ENCODE data around the gene ANXA2.

Gene ANXA2

DNA sequence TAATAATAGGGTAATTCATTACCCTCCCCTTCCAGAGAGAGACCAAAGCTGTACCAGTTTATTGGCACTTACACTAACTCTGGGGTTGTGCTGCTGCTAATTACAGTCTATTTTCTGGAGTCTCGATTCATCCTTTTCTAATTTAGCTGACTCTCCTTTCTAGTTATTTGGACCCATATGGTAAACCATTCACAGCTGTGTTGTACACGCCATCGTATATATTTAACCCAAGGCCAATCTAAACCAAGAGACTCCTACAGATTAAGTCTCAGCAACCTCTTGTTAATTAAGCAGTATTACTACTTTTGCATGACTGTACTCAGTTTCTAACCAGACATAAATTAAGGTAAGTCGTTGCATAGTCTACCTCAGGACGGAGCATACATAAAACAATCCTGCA, 22.5 kb downstream of the ANXA2 start:
- no peak overlapping the region for H3K4me3 ChIP-seq (ENCODE audit: low read depth, low read length)

DNA sequence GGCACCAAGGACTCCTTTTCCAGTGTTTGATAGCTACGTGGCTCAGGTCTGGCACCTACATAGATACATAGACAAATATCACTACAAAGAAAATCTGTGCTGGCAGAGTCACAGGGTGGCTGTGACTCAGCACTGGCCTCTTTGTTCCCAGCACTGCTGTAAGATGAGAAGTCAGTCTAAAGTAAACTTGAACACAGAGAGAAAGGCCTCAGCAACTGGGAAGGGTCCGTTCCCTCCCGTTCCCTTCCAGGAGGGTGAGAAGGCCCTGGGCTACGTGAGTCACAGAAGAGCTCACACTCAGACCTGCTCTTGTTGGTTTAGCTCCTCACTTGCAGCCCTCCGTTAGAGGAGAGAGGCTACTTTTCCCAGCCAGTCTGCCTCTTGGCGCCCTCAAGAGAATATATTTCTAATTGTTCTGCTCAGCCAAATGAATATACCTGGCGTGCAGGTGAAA, 23.1 kb downstream of the ANXA2 start:
- H3K4me3 ChIP-seq (ENCODE audit: low read depth, low read length), result no peak overlapping the region
- no peak for DNase-seq (ENCODE audit: low read depth)
- TF ChIP-seq, protein P1, sequence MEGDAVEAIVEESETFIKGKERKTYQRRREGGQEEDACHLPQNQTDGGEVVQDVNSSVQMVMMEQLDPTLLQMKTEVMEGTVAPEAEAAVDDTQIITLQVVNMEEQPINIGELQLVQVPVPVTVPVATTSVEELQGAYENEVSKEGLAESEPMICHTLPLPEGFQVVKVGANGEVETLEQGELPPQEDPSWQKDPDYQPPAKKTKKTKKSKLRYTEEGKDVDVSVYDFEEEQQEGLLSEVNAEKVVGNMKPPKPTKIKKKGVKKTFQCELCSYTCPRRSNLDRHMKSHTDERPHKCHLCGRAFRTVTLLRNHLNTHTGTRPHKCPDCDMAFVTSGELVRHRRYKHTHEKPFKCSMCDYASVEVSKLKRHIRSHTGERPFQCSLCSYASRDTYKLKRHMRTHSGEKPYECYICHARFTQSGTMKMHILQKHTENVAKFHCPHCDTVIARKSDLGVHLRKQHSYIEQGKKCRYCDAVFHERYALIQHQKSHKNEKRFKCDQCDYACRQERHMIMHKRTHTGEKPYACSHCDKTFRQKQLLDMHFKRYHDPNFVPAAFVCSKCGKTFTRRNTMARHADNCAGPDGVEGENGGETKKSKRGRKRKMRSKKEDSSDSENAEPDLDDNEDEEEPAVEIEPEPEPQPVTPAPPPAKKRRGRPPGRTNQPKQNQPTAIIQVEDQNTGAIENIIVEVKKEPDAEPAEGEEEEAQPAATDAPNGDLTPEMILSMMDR (IDR thresholded peaks at IDR 0.05; ENCODE audit: insufficient read depth, low read depth, low read length, missing control alignments), result no peak

More for the DNA sequence above, 22.5 kb downstream of the ANXA2 start:
- TF ChIP-seq, protein P1 (IDR thresholded peaks at IDR 0.05; ENCODE audit: insufficient read depth, low read depth, low read length, missing control alignments), result no peak
- DNase-seq (ENCODE audit: low read depth), result no peak

DNA sequence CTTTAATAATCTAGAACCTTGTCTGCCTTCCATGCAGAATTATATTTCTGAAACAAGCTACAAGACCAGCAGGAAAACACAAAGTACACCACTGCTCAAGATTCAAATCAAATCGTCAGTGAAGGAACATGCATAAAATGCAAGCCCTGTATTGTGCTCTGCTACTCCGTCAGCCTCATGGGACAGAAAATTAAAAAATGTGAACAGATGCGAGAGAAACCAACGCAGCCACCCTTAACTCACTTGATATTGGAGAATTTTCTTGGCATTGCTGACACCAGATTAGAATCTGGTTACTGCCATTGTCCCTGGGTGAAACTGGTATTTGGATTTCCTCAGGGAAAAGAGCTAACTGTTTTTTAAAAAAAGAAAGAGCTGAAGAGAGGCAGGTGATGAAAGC, 23.6 kb downstream of the ANXA2 start:
- H3K4me3 ChIP-seq (ENCODE audit: low read depth, low read length), result no peak overlapping the region
- DNase-seq (ENCODE audit: low read depth), result no peak
- TF ChIP-seq, protein P1 (IDR thresholded peaks at IDR 0.05; ENCODE audit: insufficient read depth, low read depth, low read length, missing control alignments), result no peak

DNA sequence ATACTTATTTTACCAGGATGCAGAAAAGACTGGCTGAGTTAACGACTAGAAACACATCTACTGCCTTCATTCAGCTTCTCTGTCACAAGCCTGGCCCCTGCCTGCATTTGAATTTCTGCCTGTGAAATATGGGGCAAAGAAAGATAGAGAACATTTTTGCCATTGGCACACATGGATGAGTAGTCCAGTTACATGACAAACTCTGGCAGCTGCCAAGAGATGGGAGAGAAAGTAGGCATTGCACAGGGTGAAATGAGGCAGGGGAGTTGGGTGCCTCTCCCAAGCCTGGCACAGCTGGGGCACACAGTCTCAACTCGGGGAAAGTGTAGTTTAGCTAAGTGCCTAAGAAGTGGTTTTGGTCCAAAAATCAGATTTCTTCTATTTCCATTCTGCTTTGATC, 24.0 kb downstream of the ANXA2 start:
- H3K4me3 ChIP-seq (ENCODE audit: low read depth, low read length), result no peak overlapping the region
- TF ChIP-seq, protein P1 (IDR thresholded peaks at IDR 0.05; ENCODE audit: insufficient read depth, low read depth, low read length, missing control alignments), result no peak
- DNase-seq (ENCODE audit: low read depth), result no peak

DNA sequence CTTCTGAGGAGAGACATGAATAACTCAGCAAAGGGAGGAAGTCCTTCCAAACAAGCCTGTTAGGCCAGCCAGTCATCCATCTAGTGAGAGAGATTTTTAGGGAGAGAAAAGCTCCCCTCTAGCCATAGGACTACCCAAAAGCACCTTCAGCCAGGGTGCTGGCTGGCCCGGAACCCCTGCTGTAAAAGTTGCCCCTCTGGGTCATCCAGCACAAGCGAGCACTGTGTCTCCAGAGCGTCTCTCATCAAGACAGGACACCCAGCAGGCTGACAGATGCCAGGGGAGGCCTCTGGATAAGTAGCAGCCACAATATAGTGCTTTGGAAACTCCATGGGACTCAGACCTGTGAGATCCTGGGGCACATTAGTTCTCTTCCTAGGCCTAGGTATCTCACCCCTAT, 24.5 kb downstream of the ANXA2 start:
- DNase-seq (ENCODE audit: low read depth), result no peak

DNA sequence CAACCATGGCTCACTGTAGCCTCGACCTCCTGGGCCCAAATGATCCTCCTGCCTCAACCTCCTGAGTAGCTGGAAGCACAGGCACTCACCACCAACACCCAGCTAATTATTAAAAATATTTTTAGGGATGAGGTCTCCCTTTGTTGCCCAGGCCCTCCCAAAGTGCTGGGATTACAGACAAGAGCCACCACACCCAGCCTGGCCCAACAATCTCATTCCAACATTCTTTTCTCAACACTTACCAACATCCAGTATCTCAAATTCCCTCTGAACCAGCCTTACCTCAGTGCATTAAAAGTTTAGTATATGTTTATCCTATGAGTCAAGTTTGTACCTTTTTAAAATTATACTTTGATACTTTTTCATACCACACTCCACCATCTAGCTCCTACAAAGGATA, 25.0 kb downstream of the ANXA2 start:
- TF ChIP-seq, protein P1 (IDR thresholded peaks at IDR 0.05; ENCODE audit: insufficient read depth, low read depth, low read length, missing control alignments), result no peak
- no peak for DNase-seq (ENCODE audit: low read depth)
- no peak overlapping the region for H3K4me3 ChIP-seq (ENCODE audit: low read depth, low read length)

More for the DNA sequence above, 24.5 kb downstream of the ANXA2 start:
- TF ChIP-seq, protein P1 (IDR thresholded peaks at IDR 0.05; ENCODE audit: insufficient read depth, low read depth, low read length, missing control alignments), result no peak
- H3K4me3 ChIP-seq (ENCODE audit: low read depth, low read length), result no peak overlapping the region

DNA sequence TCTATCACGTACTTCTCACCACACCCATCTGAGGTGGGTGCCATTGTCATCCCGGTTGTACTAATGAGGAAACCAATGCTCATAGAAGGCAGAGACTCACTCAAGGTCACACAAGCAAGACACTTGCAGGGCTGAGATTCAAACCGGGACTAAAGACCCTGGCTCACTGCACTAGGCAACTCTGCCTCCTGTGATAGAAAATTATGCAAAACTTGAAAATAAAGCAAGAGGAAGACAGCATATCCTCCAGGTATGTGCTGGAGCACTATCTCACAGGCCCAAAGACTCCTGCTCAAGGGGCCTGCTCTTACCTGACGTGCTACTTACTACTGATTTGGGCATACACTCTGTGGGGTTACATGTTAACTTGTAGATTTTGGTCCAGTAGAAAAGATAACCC, 25.6 kb downstream of the ANXA2 start:
- H3K4me3 ChIP-seq (ENCODE audit: low read depth, low read length), result no peak overlapping the region
- no peak for DNase-seq (ENCODE audit: low read depth)
- TF ChIP-seq, protein P1 (IDR thresholded peaks at IDR 0.05; ENCODE audit: insufficient read depth, low read depth, low read length, missing control alignments), result no peak
